ENCODE data around the gene MRPS35.

The MRPS35 gene

DNA sequence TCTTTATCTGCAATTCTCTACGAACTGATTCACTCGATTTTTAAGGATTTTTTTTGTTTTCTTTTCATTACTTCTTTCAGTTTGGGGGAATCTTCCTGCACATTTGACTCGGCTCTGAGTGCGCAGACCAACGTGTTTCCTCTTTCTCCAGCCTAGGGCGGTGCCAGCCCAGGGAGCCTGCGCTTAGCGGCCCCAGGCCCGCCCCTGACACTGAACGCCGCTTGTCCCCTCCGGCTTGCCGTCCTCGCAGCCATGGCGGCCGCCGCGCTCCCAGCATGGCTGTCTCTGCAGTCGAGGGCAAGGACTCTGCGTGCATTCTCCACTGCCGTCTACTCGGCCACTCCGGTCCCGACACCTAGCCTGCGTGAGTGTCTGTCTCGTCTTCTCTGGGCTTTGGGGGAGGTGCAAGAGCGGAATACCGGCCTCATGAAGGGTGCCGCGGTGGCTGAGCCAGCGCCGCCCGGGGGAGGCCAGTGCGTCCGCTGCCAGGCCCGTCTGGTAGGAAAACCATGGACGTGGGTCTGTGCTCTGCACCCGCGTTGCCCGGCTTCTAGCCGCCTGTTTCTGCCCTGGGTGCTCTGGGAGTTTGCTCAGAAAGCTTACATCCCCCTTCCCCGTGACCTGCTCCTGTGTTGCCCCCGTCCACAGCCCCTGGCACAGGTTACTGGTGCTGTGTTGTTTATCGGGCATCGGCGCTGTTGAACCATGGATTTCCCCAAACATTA is at the start of gene MRPS35:
Gene MRPS35, plus strand, starts transcription at position 241 of the 725 bp plus-strand sequence. Its CDS starts 12 bp downstream, at position 253.
- DNase-seq = peak; percentile 61

DNA sequence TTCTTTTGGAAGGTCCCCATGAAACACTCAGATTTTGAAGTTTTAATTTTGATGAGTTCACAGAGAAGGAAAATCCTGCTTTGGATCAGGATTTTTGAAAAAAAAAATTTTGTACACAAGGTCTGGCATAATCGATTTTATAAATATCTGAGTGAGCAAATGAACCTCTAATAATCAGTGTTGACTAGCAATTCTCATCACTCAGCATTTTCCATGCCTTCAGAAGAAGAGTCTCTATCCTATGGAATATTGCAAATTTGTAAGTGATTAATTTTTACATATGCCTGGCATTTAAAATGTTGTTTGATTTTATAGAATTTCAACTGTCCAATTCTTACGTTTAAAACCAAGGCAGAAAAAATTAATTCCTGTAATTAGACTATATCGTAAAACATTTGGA is 44.9 kb upstream of the MRPS35 start:
- no peak for DNase-seq

DNA sequence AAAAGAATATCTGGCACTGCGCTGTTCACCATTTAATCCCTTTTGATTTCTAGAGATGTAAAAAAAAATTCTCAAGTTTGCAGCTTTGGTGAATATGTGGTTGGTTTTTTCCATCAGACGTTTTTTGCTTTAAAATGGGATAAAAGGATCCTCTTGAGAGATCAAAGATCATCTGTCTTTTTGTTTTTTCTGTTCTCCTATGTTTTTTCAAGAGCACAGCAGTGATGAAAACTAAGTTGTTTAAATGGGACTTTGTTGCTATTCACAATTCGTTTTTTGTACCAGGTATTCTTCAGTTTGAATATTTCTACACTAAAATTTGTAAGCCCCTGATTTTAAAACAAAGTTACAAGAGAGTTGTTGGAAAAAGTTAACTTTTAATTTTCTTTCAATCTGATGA is 44.1 kb upstream of the MRPS35 start:
- no peak for DNase-seq

DNA sequence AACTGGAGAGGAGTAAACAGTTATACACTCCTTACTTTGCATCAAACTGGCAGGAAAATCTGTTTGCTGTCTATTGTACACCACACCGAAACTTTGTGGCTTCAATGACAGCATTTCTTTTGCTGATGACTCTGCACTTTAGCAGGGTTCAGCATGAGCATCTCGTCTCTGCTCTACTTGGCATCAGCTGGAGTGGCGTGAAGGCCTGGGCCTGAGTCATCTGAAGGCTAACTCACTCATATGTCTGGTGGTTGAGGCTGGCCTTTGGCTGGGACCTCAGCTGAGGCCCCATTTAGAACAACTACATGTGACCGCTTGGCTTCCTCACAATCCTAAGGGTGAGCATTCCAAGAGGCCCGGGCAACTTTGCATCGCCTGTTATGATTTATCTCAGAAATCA is 43.1 kb upstream of the MRPS35 start:
- DNase-seq = no peak

DNA sequence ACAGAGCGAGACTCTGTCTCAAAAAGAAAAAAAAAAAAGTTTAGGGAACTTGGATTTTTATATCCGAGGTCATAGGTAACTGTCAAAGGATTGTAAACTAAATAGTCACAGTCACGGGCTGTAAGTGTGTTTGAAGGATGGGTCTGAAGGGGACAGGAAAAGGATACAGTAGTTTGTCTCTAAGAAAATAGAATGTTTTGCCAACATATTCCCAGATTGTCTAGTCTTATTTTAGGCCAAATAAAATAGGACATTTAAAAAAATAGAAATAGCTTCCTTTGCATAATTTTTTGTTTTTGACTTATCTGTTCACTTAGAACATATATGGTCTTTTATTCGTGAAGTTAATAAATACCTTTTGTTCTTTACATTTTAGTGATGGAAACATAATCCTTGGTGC is 38.6 kb upstream of the MRPS35 start:
- DNase-seq = no peak

DNA sequence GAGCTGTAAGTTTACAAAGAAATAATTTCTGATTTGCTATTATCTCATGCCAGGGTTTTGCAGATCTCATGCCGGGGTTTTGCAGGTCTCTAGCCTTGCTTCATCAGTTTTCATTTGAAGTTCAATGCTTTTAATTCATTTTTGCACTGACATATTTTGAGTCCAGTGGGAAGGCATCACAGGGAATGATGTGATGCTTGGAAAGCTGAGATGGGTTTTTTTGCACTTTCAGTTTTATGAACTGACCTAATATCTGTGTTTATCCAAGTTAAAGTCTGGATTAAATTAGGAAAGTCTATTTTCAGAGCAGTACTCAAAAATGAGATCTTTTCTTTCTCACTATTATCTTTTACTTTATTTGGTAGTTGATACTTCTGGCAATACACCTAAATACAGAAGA is 38.0 kb upstream of the MRPS35 start:
- no peak for DNase-seq

DNA sequence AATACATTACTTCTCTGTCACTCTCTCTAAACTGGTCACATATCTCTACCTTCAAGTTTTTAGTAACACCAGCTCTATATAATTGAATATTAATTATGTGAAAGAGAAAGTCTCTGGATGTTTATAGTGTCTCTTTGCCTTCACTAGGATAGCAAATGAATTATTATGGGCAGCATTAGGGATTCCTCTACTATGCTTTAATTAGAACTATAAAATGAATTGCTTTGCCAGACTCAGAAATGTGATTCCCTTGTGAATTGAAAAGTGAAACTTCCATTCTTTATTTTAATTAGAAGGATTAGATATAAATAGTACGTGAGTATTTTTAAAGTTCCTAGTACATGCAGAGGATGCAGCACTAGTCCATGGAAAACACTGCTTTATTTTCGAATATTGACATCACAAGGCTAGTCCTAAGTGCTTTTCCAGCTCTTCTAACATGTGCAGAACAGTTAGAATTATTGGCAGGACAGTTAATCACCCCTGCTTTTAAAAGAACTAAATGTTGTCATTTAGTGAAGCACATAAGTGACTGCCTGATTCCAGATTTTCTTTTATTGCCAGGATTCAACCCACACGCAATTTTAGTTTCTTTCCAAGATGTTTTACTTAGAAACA is 37.4 kb upstream of the MRPS35 start:
- DNase-seq = no peak

DNA sequence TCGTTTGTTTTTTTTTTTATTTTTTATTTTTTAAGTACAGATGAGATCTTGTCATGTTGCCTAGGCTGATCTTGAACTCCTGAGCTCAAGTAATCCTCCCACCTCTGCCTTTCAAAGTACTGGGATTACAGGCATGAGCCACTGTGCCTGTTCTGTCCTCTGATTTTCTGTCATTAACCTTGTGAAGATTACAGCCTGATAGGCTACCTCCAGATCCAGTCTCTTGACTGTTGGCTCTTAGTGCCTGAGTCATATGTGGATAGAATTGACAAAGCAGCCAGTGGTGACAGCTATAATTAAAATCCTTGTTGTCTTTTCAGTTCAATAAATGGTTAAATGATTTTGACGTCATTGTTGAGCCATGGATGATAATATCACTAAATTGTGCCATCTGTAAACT is 35.6 kb upstream of the MRPS35 start:
- DNase-seq = no peak

DNA sequence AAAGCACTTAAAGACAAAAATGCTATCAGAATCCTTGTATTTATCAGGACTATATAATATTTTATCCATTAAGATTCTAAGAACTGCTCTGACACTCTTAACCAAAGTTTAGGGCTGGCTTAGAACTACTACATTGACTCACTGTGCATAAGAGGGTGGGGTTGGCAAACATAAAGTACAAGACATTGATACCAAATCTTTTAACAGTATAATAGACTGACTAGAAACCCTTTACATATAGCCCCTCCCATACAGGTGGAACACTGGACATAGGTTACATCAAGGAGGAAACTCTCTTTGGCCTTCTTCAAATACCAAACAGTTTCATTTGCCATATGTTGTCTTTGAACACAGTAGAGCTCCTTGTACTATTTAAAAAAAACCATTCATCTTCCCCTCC is 30.0 kb upstream of the MRPS35 start:
- DNase-seq = no peak

DNA sequence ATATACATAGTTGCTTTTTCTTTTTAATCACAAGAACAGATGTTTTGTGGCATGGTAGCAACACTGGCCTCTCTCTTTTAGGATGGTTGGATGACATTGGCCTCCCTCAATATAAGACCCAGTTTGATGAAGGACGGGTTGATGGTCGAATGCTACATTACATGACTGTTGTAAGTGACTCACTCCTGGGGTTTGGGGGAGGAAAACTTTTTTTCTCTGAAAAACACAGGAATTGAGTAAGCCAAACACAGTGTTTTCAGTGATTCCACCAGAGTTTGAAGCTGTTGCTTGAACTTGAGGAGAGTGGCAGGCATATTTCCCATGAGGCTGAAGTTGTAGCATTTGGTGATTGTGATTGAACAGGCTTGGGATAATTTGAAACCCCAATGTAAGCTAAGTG is 28.1 kb upstream of the MRPS35 start:
- no peak for DNase-seq

DNA sequence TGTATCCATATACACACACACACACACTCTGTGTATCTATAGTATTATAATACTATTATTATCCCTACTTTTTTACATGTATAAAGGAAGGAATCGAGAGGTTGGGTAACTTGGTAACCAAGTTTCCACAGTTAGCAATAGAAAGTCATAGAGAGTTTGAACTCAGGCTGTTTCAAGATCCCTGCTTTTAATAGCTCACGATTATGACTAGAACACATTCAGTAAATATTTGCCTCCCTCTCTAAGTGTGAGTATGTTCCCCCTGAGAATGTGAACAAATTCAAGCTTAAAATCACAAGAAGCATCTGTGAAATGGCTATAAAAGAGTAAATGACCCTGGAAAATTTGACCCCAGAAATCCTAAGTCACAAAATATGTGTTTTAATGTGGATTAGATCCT is 25.4 kb upstream of the MRPS35 start:
- DNase-seq = no peak

DNA sequence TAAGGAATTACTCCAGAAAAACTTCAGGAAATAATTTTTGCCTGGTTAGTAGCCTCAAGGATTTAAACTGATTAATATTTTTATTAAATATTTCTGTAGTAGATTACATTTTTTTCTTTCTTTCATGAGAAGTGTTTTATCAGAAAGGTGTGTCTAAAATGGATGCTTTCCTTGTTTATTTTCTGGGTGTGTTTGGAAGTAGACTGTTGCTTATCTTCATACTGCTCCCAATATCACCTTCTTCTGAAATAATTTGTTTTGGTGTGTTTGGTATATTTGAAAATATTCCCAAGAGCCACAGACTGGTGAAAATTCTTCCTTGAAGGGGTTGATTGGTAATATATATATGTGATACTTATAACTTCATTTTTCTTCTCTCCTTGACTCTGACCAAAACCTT is 24.5 kb upstream of the MRPS35 start:
- DNase-seq = no peak

DNA sequence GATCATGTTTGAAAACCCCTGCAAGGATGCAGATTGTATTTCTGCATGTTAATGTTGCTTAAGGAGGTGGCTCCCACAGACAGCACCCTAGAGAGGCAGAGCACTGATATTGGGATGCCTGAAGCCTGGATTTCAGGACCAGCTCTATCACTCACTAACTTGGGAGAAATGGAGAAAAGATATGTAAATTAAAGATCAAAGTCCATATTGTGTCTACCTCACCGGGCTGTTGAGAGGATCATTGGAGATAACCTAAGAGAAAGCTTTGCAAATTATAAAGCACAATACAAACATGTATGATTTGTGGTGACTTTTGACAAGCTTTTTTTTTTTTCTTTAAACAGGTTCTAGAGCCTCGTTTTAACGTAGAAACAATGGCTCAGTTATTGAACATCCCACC is 22.0 kb upstream of the MRPS35 start:
- no peak for DNase-seq

DNA sequence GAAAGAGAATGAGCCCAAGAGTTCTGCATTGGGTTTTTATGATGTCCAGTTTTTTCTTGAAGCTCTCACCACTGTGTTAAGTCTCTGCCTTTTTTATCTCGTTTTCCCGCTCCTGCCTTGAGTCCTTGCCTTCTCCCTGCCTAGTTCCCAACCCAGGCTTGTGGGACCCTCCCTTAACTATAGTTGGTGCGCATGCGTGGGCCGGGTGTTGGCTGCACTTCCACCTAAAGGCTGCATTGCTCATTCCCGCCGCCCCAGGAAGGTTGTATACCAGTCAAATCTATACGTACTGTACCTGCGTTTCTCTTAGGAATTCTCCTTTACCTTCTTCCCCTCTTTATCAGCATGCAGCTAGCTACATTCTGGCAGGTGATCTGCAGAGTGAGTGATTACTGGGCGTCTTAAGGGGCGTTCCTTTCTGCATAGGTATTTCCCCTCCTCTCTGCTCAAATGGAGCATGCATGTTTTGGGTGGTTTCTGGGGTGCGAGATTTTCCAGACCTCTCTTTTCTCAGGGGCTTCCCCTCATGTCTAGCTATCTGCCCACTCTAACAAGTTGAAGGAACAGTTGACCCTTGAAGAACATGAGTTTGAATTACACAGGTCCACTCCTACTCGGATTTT is 21.0 kb upstream of the MRPS35 start:
- no peak for DNase-seq

DNA sequence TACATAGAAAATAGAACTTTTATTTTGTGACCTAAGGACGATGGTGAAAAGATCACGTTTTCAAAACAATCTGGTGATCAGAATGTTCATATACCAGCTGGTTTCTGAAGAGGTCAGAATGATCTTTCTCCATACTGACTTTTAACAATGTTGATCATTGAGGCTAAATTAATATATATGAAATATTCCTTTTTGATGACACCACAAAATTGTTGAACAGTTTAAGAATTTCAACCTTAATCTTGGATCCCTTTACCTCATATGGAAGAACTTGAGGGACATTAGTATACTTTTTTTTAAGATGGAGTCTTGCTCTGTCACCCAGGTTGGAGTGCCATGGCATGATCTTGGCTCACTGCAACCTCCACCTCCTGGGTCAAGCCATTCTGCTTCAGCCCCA is 17.2 kb upstream of the MRPS35 start:
- DNase-seq = no peak

DNA sequence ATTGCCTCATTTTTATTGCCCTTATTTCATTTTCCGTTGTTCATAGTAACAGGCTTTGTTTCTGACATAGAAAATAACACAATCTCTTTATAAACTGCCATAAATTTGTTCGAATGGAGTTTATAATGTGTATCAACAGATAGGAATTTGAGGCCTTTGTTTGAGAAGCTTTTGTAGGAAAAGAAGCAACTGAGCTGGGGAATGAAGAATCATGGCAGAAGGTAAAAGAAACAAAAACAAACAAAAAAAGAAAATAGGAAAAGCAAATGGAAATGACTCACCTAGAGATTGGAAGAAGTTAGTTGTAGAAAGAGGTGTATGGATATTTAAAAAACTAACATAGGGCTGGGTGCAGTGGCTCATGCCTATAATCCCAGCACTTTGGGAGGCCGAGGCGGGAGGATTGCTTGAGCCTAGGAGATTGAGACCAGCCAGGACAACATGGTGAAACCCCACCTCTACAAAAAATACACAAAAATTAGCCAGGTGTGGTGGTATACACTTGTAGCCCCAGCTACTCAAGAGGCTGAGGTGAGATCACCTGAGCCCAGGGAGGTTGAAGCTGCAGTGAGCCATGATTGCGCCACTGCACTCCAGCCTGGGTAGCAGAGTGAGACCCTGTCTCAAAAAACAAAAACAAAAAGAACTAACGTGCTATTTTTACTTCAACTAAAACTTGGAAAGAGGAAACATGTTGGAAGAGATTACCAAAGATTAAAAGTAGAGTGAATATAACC is 14.9 kb upstream of the MRPS35 start:
- no peak for DNase-seq

DNA sequence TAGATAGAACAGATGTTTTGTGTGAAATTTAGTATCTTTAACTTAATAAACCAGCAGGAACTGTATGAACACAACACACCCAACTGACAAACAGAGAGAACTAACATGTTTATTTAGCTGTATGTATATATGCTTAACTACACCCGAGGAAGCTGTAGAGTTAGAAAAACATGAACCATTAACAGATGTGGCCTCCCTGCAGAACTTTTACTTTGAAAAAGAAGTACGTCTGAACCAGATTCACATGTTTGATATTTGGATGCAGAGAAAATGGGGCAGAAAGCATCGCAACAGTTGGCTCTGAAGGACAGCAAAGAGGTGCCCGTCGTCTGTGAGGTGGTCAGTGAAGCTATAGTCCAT is 14.4 kb upstream of the MRPS35 start, which contains the start of gene REP15:
Gene REP15, plus strand, starts transcription at position 155 of the 360 bp plus-strand sequence. Its CDS starts 116 bp downstream, at position 271.
- DNase-seq = no peak

DNA sequence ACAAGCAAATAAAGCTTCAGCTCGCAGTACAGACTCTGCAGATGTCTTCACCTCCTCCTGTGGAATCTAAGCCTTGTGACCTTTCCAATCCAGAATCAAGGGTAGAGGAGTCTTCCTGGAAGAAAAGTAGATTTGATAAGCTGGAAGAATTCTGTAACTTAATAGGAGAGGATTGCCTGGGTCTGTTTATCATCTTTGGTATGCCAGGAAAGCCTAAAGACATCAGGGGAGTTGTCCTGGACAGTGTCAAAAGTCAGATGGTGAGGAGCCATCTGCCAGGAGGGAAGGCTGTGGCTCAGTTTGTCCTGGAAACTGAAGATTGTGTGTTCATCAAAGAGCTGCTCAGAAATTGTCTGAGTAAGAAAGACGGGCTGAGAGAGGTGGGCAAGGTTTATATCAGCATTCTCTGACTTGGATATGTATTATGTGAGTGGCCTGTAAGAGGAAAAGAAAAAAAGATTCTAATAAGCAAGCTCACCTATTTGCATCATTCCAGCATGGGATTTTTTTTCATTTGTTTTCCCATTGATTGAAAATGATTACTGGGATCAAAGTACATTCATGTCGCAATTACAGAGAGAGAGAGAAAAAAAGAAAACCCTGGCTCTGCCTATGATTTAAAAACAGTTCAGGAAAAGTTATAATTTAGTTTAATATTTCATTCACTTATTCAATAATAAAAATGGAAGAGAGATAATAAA is 13.6 kb upstream of the MRPS35 start:
- DNase-seq = no peak

DNA sequence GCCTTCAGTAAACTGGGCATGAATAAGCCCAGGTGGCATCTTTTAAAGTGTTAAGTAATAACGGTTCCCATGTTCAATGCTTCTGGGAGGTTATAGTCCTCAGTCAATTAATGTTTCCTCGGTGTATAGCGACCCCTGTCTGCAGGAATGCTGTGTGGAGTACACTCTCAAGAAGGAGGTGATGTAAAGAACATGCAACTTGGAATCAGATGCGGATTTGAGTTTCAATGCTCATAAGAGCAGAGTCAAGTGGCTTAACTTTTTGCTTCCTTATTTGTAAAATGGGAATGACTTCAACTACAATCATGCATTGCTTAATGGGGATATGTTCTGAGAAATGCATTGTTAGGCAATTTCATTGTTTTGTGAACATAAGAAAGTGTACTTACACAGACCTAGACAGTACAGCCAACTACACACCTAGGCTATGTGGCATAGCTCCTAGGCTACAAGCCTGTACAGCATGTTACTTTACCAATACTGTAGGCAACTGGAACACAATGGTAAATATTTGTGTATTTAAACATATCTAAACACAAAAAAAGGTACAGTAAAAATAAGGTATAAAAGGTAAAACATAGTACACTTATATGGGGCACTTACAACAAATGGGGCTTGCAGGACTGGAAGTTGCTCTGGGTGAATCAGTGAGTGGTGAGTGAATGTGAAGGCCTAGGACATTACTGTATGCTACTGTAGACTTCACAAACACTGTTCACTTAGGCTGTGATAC is 6.7 kb upstream of the MRPS35 start:
- peak; percentile 44 for DNase-seq

DNA sequence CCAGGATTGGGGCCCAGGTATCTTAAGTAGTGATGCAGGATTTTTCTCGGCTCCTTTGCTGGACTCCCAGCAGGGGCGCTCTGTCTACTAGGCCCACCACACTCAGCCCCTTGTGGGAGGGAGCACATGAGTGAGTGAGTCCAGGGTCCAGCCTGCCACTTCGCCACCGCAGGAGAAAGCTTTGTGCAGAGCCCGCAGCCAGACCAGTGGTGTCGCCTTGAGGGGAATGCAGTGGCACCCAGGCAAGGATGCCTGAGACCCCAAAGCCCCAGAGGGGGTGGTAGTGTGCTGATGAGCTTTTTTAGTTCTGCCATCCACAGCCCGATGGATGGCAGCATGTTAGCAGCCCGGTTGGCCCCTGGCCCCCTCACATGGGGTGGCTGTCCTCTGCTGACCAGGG is 5.4 kb upstream of the MRPS35 start:
- DNase-seq = no peak

DNA sequence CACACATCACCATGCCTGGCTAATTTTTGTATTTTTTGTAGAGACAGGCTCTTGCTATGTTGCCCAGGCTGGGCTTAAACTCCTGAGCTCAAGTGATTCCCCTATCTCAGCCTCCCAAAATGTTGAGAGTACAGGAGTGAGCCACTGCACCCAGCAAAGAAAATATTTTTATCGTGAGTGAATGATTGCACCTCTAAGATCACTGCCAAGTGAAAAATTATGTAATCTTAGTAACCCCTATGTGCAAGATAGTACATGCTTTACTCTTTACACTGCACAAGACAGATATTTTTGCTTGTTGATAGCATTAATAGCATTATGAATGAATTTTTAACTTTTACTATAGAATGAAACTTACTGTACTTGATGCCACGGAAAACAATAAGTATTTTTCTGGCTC is 3.4 kb upstream of the MRPS35 start:
- DNase-seq = no peak

DNA sequence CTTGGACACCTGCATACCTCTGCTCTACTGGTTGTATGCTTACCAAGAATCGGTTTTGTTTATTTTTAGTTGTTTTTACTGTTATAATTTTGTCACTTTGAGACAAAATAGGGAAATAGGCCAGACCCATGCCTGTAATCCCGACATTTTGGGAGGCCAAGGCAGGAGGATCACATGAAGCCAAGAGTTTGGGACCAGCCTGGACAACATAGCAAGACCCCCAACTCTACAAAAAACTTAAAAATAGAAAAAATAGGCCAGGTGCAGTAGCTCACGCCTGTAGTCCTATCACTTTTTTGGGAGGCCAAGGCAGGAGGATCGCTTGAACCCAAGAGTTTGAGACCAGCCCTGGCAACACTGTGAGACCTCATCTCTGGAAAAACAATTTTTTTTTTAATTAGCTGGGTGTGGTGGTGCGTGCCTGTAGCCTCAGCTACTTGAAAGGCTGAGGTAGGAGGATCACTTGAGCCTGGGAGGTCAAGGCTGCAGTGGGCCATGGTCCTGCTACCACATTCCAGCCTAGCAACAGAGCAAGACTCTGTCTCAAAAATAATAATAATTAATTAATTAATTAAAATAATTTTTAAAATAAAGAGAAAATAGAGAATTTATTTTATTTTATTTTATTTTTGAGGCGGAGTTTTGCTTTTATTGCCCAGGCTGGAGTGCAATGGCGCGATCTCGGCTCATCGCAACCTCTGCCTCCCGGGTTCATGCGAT is 1.3 kb upstream of the MRPS35 start:
- no peak for DNase-seq
